ENCODE measurements around the gene MCRIP1.

DNA sequence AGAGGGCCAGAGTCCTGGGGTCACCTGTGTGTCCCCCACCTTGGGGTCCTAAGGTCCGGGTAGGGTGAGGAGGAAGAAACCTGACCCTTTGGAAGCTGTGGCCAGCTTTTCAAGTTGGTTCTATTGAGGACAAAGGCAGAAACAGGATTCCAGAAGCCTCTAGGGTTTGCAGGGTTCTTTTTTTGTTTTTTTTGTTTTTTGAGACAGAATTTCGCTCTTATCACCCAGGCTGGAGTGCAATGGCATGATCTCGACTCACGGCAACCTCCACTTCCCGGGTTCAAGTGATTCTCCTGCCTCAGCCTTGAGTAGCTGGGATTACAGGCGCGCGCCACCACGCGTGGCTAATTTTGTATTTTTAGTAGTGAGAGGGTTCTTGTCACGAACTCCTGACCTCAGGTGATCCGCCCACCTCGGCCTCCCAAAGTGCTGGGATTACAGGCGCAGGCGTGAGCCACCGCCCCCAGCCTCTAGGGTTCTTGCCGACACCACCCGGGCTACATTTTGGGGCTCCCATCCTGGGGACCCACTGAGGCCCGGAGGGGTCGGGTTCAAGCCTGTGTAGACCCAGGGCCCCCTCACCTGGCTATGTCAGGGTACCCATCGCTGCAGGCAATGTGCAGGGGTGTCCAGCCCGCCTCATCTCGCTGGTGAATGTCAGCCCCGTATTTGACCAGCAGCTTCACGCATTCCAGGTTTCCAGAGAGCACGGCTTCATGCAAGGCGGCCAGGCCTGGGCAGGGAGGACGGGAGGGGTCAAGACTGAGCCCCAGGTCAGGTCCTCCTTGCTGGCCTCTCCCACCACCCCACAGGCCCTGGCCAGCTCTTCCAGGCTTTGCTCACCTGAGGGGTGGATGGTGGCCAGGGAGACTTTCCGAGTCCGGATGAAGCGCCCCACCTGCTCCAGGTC is 1.1 kb upstream of the MCRIP1 start:
- TF ChIP-seq, protein P1, sequence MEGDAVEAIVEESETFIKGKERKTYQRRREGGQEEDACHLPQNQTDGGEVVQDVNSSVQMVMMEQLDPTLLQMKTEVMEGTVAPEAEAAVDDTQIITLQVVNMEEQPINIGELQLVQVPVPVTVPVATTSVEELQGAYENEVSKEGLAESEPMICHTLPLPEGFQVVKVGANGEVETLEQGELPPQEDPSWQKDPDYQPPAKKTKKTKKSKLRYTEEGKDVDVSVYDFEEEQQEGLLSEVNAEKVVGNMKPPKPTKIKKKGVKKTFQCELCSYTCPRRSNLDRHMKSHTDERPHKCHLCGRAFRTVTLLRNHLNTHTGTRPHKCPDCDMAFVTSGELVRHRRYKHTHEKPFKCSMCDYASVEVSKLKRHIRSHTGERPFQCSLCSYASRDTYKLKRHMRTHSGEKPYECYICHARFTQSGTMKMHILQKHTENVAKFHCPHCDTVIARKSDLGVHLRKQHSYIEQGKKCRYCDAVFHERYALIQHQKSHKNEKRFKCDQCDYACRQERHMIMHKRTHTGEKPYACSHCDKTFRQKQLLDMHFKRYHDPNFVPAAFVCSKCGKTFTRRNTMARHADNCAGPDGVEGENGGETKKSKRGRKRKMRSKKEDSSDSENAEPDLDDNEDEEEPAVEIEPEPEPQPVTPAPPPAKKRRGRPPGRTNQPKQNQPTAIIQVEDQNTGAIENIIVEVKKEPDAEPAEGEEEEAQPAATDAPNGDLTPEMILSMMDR (IDR thresholded peaks at IDR 0.05): no peak
- TF ChIP-seq POLR2A (IDR thresholded peaks at IDR 0.05): no peak
- TF ChIP-seq POLR2AphosphoS5 (IDR thresholded peaks at IDR 0.05; ENCODE audit: insufficient read depth in 1 of 2, low read depth in 1 of 2): no peak

All from vagina (tissue), 2 donors.